ENCODE results near the gene HOXA4. TPM values are rescaled to one million over a fixed set of nuclear protein-coding genes. Genes with fewer than 3 reads are reported as not detected.

Gene HOXA4
- total and polyA plus RNA-seq, 7 donors = 1.8 to 4.8 (median 2.9) TPM; not detected in 1

DNA sequence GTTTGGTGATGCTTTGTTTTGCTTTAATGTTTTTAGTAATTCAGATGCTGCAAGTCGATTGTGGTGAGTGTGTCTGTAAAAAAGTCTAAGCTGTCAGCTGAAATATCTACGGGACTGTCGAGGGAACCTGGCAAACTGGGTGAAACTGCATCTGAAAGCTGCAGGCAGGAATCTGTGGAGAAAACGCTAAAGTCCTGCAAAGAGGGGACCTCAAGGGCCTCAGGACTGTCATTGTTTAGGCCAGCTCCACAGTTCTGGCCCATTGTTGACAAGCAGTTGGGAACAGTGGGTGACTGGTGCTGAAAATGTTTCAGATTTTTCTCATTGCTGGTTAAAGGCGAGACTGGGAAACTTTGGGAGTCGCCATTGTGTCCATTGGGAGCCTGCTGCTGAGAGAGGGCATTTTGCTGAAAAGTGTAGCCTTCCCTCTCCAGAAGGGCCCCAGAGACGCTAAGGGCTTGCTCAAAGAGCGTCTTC is 29.8 kb downstream of the HOXA4 start:
- H3K27ac ChIP-seq = peak overlapping the region; percentile 93 to 99 (median 94)
- H3K9me3 ChIP-seq = no peaks in the 10 kb centered on the region
- TF ChIP-seq POLR2AphosphoS5 (IDR thresholded peaks at IDR 0.05) = peak in 2 of 4 donors; percentile 9 to 27
- TF ChIP-seq, protein P1, sequence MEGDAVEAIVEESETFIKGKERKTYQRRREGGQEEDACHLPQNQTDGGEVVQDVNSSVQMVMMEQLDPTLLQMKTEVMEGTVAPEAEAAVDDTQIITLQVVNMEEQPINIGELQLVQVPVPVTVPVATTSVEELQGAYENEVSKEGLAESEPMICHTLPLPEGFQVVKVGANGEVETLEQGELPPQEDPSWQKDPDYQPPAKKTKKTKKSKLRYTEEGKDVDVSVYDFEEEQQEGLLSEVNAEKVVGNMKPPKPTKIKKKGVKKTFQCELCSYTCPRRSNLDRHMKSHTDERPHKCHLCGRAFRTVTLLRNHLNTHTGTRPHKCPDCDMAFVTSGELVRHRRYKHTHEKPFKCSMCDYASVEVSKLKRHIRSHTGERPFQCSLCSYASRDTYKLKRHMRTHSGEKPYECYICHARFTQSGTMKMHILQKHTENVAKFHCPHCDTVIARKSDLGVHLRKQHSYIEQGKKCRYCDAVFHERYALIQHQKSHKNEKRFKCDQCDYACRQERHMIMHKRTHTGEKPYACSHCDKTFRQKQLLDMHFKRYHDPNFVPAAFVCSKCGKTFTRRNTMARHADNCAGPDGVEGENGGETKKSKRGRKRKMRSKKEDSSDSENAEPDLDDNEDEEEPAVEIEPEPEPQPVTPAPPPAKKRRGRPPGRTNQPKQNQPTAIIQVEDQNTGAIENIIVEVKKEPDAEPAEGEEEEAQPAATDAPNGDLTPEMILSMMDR (IDR thresholded peaks at IDR 0.05) = no peak
- intact Hi-C loops (cut with DNase I) = loop anchor here (5.0 kb wide), 1 partner anchor 67 kb away; the partner anchor contains the start of gene HOXA9
- H3K4me3 ChIP-seq = peak overlapping the region; percentile 34 to 53 (median 44)
- H3K36me3 ChIP-seq = no peaks in the 10 kb centered on the region
- no peak for DNase-seq
- H3K27me3 ChIP-seq = no peaks in the 10 kb centered on the region
- peaks cover 0 to 56% (median 30%) of the 10 kb centered on the region in 4 donors for H3K4me1 ChIP-seq
- 19 to 61% methylated on average over 8 of the region's 8 CpGs for WGBS, 2 donors

DNA sequence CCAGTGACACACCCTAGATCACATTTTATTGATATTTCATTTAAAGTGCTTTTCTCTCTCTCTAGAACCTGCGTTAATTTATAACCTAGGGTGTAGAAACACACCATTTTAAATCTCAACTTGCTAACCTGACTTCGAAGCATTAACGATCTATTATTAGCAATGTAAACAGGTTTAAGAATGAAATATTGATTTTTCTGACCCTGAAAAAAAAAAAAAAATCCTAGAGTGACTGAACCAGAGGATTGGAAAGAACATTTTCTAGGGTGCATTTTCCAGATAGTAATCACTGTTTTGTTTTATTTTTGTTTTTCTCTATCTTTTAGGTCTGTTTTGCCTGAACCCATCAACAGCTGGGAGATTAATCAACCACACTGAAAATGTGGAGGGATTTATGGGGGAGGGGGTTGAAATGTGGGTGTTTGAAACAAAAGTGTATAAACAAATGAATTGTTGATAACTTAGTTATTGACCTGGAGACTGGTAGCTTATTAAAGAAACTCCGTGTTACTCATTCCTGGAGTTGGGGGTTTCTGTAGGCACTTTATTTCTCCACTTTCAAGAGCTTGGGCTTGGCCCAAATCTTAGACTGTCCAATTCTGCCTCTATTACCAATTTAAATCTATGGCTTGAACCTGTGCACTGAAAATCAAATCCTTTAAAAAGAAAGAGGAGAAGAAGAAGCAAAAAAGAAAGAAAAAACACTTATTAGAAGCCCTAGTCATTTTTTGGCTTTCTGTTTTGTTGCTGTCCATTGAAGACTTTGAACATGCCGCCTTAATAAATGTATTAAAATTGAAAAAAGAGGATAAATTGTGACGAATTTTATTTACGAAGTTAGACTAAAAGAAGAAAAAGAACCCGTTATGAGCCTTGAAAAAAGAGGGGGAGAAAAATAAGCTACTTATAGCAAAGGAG is 30.8 kb downstream of the HOXA4 start:
- intact Hi-C loops (cut with DNase I) = loop anchor here (2.0 to 10.0 kb wide), 5 partner anchors 31 to 1235 kb away; partner anchors contain the start of genes CBX3, HNRNPA2B1, HOXA4 and HOXA9
- Histone ChIP-seq H3K4me1 (peaks cover 0 to 52% (median 30%) of the 10 kb centered on the region in 4 donors), H3K27me3 (no peaks in the 10 kb centered on the region), H3K27ac (peak overlapping the region; percentile 93 to 99 (median 94)), H3K36me3 (no peaks in the 10 kb centered on the region), H3K4me3 (peak overlapping the region in 2 of 4 donors; percentile 91 to 93), H3K9me3 (no peaks in the 10 kb centered on the region)
- TF ChIP-seq, protein P1 (IDR thresholded peaks at IDR 0.05) = no peak
- TF ChIP-seq POLR2AphosphoS5 (IDR thresholded peaks at IDR 0.05) (no peak), EP300 (IDR thresholded peaks at IDR 0.05) (no peak), POLR2A (IDR thresholded peaks at IDR 0.05) (no peak)
- WGBS, 2 donors = 36 to 72% methylated on average over 8 of the region's 8 CpGs
- DNase-seq = no peak

DNA sequence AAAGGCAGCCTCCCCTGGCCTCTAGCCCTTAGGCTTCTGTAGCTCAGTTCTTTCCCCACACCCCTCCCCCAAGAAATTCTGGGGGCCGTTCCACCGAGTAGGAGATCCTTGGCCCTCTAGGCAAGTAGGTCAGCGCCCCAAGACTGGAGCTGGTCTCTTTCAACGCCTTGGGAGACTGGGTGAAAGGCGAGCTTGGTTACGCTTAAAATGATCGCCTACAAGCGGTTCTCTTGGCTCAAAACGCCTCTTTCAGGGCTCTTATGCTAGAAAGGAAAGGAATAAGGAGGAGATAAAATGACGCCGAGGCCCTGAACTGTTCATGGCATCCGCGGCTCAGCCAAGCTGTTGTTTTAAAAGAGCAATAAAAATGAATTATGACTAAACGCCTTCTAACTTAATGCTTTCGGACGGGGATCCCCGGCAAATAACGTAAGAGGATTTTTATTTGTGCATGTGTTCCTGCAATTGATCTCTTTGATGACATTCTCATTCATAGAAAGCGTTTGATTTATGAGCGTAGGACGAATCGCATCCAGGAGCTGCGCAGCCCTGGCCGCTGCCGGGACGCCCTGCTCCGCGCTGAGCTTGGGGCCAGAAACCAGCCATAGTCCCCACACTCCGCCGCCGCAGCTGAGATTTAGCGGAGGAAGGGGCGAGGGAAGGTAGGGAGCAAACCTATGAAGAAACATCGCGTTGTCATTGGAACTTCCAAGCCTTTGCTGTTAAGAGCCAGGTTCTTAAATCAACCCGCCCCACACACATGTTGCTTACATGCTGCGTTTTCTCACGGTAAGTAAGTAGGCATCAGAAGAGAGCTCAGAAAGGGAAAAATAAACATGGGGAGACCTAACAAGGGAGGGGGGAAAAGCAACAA is 31.7 kb downstream of the HOXA4 start:
- Histone ChIP-seq H3K9me3 (no peaks in the 10 kb centered on the region), H3K4me1 (peaks cover 0 to 45% (median 29%) of the 10 kb centered on the region in 4 donors), H3K4me3 (peak overlapping the region; percentile 77 to 93 (median 90)), H3K27ac (peak overlapping the region; percentile 93 to 99 (median 94)), H3K27me3 (no peaks in the 10 kb centered on the region), H3K36me3 (no peaks in the 10 kb centered on the region)
- 9 to 23% methylated on average over 38 of the region's 38 CpGs for WGBS, 2 donors
- TF ChIP-seq POLR2A (IDR thresholded peaks at IDR 0.05) = peak; percentile 18 to 29
- TF ChIP-seq EP300 (IDR thresholded peaks at IDR 0.05) = peak in 3 of 4 donors; percentile 63 to 83 (median 71)
- TF ChIP-seq, protein P1 (IDR thresholded peaks at IDR 0.05) = no peak
- TF ChIP-seq POLR2AphosphoS5 (IDR thresholded peaks at IDR 0.05) = peak; percentile 62 to 86 (median 77)
- intact Hi-C loops (cut with DNase I) = loop anchor here (2.0 to 10.0 kb wide), 4 partner anchors 32 to 1234 kb away; partner anchors contain the start of genes CBX3, HNRNPA2B1 and HOXA4
- peak; percentile 86 for DNase-seq
